HCT116 (cell line): ENCODE data around the gene MYO1G. TPM values are rescaled to one million over a fixed set of nuclear protein-coding genes. Genes with fewer than 3 reads are reported as not detected.

ENCODE experiments used
- ATAC-seq: fragments of 200-7000 bp; cut with Tn5 transposase; 2 replicates; pipeline ENCODE4 v1.9.1; 2020; ENCODE audit warnings: mild to moderate bottlenecking, moderate library complexity
- BruUV-seq: library from RNA; stranded (reverse); fragments of 400-500 nt; replicated peaks from 2 replicates; lab custom pipeline; 2021; lab: Mats Ljungman, UMichigan
- CTCF ChIA-PET: fragments of 300-600 bp; sonication (Branson Sonifier 250); formaldehyde crosslinking; loops from one replicate; lab custom pipeline; 2021; ENCODE audit warnings: antibody characterized with exemption; lab: Charles Lee
- POLR2A ChIA-PET: fragments of 300-600, 350-600 bp; sonication (Branson Sonifier 250); formaldehyde crosslinking; loops from one replicate; lab custom pipeline; 2021; ENCODE audit warnings: antibody characterized with exemption; lab: Charles Lee
- RAD21 ChIA-PET, 2 experiments: fragments of 300-600 bp; sonication (Branson Sonifier 250); formaldehyde crosslinking; loops; one replicate each; lab custom pipeline; 2023; ENCODE audit warnings: low total read pairs in 2 of 2; ENCODE audit not compliant: uncharacterized antibody in 2 of 2, unreplicated experiment in 2 of 2, low non-redundant PET in 1 of 2; lab: Charles Lee
- DNase-seq: peaks from one replicate; pipeline ENCODE4 v3.0.0-alpha.2; 2010; ENCODE audit warnings: low read depth, low spot score
- H2AFZ ChIP-seq: fragments of 200-600 bp; shearing (Covaris generic), sonication (generic); 2 replicates; pipeline ENCODE4 v1.6.1; 2017; ENCODE audit warnings: low read depth, mixed run types, mixed read lengths, antibody characterized with exemption, low read length; ENCODE audit not compliant: poor library complexity, severe bottlenecking
- H3K27ac ChIP-seq: 2 replicates; pipeline ENCODE4 v1.5.1; 2012; ENCODE audit warnings: low read depth, low read length
- H3K27me3 ChIP-seq: fragments of 200-600 bp; sonication (generic); 2 replicates; pipeline ENCODE4 v1.6.1; 2016; ENCODE audit warnings: mixed run types, low read length, mixed read lengths; ENCODE audit not compliant: insufficient read depth
- H3K36me3 ChIP-seq, 2 experiments: fragments of 200-500 bp in 1 of 2; fragments of 200-600 bp in 1 of 2; sonication (Bioruptor generic) in 1 of 2; sonication (generic) in 1 of 2; 2 replicates each; pipeline versions ENCODE4 v1.5.1 to v1.6.1; 2014 to 2016; ENCODE audit warnings: low read length in 2 of 2, inconsistent platforms in 1 of 2, mixed read lengths in 1 of 2, mixed run types in 1 of 2; ENCODE audit not compliant: insufficient read depth in 2 of 2, control insufficient read depth in 1 of 2
- H3K4me1 ChIP-seq, 2 experiments: fragments of 200-600 bp in 1 of 2; sonication (generic) in 1 of 2; 2 replicates each; pipeline versions ENCODE4 v1.5.1 to v1.6.1; 2012 to 2017; ENCODE audit warnings: low read length in 2 of 2, inconsistent platforms in 1 of 2, mild to moderate bottlenecking in 1 of 2, mixed read lengths in 1 of 2, mixed run types in 1 of 2, moderate library complexity in 1 of 2; ENCODE audit not compliant: insufficient read depth in 2 of 2, control insufficient read depth in 1 of 2
- H3K4me2 ChIP-seq: fragments of 200-600 bp; sonication (generic); 2 replicates; pipeline ENCODE4 v1.6.1; 2017; ENCODE audit warnings: mixed run types, low read length, mixed read lengths
- H3K4me3 ChIP-seq, 2 experiments: fragments of 200-600 bp in 1 of 2; sonication (generic) in 1 of 2; replicated peaks in 1 of 2; 2 replicates each; pipeline ENCODE4 v1.5.1; 2011 to 2016; ENCODE audit warnings: low read length in 2 of 2, control low read depth in 1 of 2, low read depth in 1 of 2, mild to moderate bottlenecking in 1 of 2, mixed read lengths in 1 of 2, mixed run types in 1 of 2
- H3K79me2 ChIP-seq: fragments of 200-600 bp; sonication (generic); 2 replicates; pipeline ENCODE4 v1.6.1; 2017; ENCODE audit warnings: mild to moderate bottlenecking, mixed run types, low read length, moderate library complexity, mixed read lengths; ENCODE audit not compliant: insufficient read depth
- H3K9ac ChIP-seq: fragments of 200-600 bp; sonication (generic); 2 replicates; pipeline ENCODE4 v1.6.1; 2016; ENCODE audit warnings: low read length, mixed read lengths
- H3K9me2 ChIP-seq: fragments of 200-600 bp; sonication (generic), shearing (Covaris generic); 2 replicates; pipeline ENCODE4 v1.6.1; 2017; ENCODE audit warnings: mixed run types, mild to moderate bottlenecking, moderate library complexity; ENCODE audit not compliant: insufficient read depth
- H3K9me3 ChIP-seq, 2 experiments: fragments of 200-500 bp in 1 of 2; fragments of 200-600 bp in 1 of 2; sonication (Bioruptor generic) in 1 of 2; sonication (generic) in 1 of 2; 2 replicates each; pipeline ENCODE4 v1.6.1; 2014 to 2017; ENCODE audit warnings: low read length in 2 of 2, mixed read lengths in 2 of 2, inconsistent platforms in 1 of 2, low read depth in 1 of 2, mild to moderate bottlenecking in 1 of 2, mixed run types in 1 of 2, moderate library complexity in 1 of 2; ENCODE audit not compliant: control insufficient read depth in 1 of 2, insufficient read depth in 1 of 2
- H4K20me1 ChIP-seq: fragments of 200-600 bp; sonication (generic), shearing (Covaris generic); 2 replicates; pipeline ENCODE4 v1.6.1; 2017; ENCODE audit warnings: mixed run types, mild to moderate bottlenecking, moderate library complexity; ENCODE audit not compliant: insufficient read depth
- CBX3 ChIP-seq: IDR thresholded peaks from 2 replicates; pipeline ENCODE4 v1.6.1; 2012; ENCODE audit warnings: low read depth
- ELF1 ChIP-seq: IDR thresholded peaks from 2 replicates; pipeline ENCODE4 v1.6.1; 2012; ENCODE audit warnings: low read depth, borderline replicate concordance
- EZH2phosphoT487 ChIP-seq: fragments of 200-600 bp; IDR thresholded peaks from 2 replicates; pipeline ENCODE4 v1.6.1; 2018; ENCODE audit warnings: antibody characterized with exemption, borderline replicate concordance
- FOSL1 ChIP-seq: IDR thresholded peaks from 2 replicates; pipeline ENCODE4 v1.6.1; 2012; ENCODE audit warnings: low read depth
- POLR2AphosphoS5 ChIP-seq: IDR thresholded peaks from 2 replicates; pipeline ENCODE4 v1.6.1; 2011; ENCODE audit warnings: mild to moderate bottlenecking, low read depth, low read length, moderate library complexity
- SRF ChIP-seq: IDR thresholded peaks from 2 replicates; pipeline ENCODE4 v1.6.1; 2012; ENCODE audit warnings: low read depth
- TCF7L2 ChIP-seq: IDR thresholded peaks from 2 replicates; pipeline ENCODE4 v1.7.0; 2011; ENCODE audit warnings: borderline replicate concordance, inconsistent platforms; ENCODE audit not compliant: insufficient read depth, insufficient read length; ENCODE audit errors: extremely low read depth
- ZNF274 ChIP-seq: fragments of 200-500 bp; sonication (Bioruptor generic); IDR thresholded peaks from 2 replicates; pipeline ENCODE4 v1.6.1; 2014; ENCODE audit warnings: mild to moderate bottlenecking, low read depth, low read length, inconsistent platforms
- intact Hi-C: fragments of 100-400 bp; cut with micrococcal nuclease; formaldehyde crosslinking; loops from 2 replicates; pipeline ENCODE4 v1.10.0; 2022
- total RNA-seq: library from RNA; stranded (reverse); gene quantifications from one replicate; pipeline ENCODE4 v1.2.1, GENCODE V29; 2021; ENCODE audit not compliant: unreplicated experiment
- TF ChIP-seq, protein P1 (sequence below): IDR thresholded peaks from 2 replicates; pipeline ENCODE4 v1.6.1; 2012; ENCODE audit warnings: low read depth
- TF ChIP-seq, protein P2 (sequence below): IDR thresholded peaks from 2 replicates; pipeline ENCODE4 v1.6.1; 2011; ENCODE audit warnings: mild to moderate bottlenecking, low read length, moderate library complexity; ENCODE audit not compliant: insufficient replicate concordance; ENCODE audit errors: extremely low read depth
- TF ChIP-seq, protein P3 (sequence below): IDR thresholded peaks from 2 replicates; pipeline ENCODE4 v1.6.1; 2012

Gene MYO1G
- total RNA-seq, 1 experiment from 2014 or later = 0.74 TPM

DNA sequence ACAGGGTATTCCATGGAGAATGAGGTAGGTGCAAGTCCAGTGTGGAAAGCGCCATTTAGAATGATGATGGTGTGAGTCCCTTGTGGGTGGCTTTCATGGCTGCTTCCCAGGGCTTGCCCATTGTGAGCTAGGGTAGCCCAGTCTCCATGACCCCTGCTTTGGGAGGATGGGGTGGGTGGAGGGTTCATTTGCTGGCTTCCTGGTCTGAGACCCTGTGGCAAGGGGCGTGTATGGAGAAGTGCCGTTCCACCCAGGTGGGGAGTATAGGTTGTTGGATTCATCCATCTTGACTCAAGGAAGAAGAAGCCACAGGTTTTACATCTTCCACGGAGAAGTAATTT is 48.9 kb upstream of the MYO1G start:
- intact Hi-C loops = no loop called here
- H3K36me3 ChIP-seq = no peaks in the 10 kb centered on the region
- no peak overlapping the region for H3K4me3 ChIP-seq
- no peak overlapping the region for H3K27ac ChIP-seq
- no peaks in the 10 kb centered on the region for H4K20me1 ChIP-seq
- ChIA-PET RAD21 (no interaction called here), POLR2A (interaction anchor here (0.6 kb wide), 1 partner anchor 209 kb away, joined by 3 read pairs; no protein-coding TSS in a partner anchor), CTCF (no interaction called here)
- H3K9ac ChIP-seq = no peak overlapping the region
- DNase-seq (no peak), ATAC-seq (no peak)
- no peaks in the 10 kb centered on the region for H3K4me1 ChIP-seq
- no peak overlapping the region for H3K4me2 ChIP-seq
- no peak for TF ChIP-seq CBX3
- TF ChIP-seq, protein P1, sequence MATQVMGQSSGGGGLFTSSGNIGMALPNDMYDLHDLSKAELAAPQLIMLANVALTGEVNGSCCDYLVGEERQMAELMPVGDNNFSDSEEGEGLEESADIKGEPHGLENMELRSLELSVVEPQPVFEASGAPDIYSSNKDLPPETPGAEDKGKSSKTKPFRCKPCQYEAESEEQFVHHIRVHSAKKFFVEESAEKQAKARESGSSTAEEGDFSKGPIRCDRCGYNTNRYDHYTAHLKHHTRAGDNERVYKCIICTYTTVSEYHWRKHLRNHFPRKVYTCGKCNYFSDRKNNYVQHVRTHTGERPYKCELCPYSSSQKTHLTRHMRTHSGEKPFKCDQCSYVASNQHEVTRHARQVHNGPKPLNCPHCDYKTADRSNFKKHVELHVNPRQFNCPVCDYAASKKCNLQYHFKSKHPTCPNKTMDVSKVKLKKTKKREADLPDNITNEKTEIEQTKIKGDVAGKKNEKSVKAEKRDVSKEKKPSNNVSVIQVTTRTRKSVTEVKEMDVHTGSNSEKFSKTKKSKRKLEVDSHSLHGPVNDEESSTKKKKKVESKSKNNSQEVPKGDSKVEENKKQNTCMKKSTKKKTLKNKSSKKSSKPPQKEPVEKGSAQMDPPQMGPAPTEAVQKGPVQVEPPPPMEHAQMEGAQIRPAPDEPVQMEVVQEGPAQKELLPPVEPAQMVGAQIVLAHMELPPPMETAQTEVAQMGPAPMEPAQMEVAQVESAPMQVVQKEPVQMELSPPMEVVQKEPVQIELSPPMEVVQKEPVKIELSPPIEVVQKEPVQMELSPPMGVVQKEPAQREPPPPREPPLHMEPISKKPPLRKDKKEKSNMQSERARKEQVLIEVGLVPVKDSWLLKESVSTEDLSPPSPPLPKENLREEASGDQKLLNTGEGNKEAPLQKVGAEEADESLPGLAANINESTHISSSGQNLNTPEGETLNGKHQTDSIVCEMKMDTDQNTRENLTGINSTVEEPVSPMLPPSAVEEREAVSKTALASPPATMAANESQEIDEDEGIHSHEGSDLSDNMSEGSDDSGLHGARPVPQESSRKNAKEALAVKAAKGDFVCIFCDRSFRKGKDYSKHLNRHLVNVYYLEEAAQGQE = no peak
- no peak for TF ChIP-seq ELF1
- H2AFZ ChIP-seq = no peak overlapping the region
- H3K9me2 ChIP-seq = no peaks in the 10 kb centered on the region
- H3K27me3 ChIP-seq = no peaks in the 10 kb centered on the region
- H3K9me3 ChIP-seq = 0 out of 4 replicates have a peak, but pooled peaks cover 0 to 3% of the 10 kb centered on the region in 2 experiments
- H3K79me2 ChIP-seq = peaks cover 22% of the 10 kb centered on the region; the same call in 1 of the 2 replicates
- BruUV-seq = no TSS peak

DNA sequence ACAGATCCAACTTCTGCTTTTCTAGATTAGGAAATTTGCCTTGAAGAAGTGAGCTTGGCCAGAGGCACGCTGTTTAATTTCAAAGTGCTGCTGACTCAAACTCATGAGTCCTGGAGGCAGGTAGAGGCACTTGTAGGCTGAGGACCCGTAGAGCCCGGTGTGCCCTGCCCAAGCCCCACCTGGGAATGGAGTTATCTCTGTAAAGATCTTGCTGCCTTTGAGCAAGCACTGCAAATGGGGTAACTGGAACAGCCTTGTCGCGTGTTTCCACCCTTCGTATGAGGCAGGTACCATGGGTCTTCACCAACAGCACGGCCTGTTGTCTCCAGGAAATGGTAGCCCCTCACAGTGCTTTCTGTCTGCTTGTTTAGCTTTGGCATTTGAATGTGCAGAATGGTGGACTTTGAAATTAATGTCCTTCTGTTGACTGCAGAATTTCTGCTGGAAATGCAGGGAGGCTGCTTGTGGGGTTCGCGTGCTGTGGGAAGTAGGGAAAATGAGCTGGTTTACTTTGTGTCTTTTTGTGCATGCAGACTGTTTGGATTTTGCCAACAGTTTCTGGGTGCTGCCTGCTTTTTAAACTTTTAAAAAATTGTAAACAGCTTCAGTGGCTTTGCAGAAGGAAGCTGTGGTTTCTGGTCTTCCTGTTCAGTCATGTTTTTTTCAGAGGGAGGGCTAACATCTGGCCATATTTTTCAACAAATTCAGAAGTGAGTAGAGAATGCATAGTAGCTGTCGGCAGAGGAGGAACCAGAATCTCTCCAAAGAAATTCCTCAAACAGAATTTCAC is 48.4 kb upstream of the MYO1G start:
- Histone ChIP-seq H3K9me2 (no peaks in the 10 kb centered on the region), H3K4me2 (no peak overlapping the region), H3K4me1 (no peaks in the 10 kb centered on the region), H3K9me3 (0 out of 4 replicates have a peak, but pooled peaks cover 0 to 3% of the 10 kb centered on the region in 2 experiments), H3K79me2 (peaks cover 22% of the 10 kb centered on the region; the same call in 1 of the 2 replicates), H3K27ac (no peak overlapping the region), H3K36me3 (no peaks in the 10 kb centered on the region), H3K9ac (no peak overlapping the region), H3K4me3 (no peak overlapping the region), H3K27me3 (no peaks in the 10 kb centered on the region), H4K20me1 (no peaks in the 10 kb centered on the region), H2AFZ (no peak overlapping the region)
- DNase-seq (no peak), ATAC-seq (no peak)
- no peak for TF ChIP-seq EZH2phosphoT487
- TF ChIP-seq, protein P2, sequence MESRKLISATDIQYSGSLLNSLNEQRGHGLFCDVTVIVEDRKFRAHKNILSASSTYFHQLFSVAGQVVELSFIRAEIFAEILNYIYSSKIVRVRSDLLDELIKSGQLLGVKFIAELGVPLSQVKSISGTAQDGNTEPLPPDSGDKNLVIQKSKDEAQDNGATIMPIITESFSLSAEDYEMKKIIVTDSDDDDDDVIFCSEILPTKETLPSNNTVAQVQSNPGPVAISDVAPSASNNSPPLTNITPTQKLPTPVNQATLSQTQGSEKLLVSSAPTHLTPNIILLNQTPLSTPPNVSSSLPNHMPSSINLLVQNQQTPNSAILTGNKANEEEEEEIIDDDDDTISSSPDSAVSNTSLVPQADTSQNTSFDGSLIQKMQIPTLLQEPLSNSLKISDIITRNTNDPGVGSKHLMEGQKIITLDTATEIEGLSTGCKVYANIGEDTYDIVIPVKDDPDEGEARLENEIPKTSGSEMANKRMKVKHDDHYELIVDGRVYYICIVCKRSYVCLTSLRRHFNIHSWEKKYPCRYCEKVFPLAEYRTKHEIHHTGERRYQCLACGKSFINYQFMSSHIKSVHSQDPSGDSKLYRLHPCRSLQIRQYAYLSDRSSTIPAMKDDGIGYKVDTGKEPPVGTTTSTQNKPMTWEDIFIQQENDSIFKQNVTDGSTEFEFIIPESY = no peak
- TF ChIP-seq SRF = no peak
- TF ChIP-seq FOSL1 = no peak
- TF ChIP-seq TCF7L2 = no peak
- TF ChIP-seq, protein P3, sequence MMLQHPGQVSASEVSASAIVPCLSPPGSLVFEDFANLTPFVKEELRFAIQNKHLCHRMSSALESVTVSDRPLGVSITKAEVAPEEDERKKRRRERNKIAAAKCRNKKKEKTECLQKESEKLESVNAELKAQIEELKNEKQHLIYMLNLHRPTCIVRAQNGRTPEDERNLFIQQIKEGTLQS = no peak
- TF ChIP-seq ZNF274 = no peak
- TF ChIP-seq POLR2AphosphoS5 = no peak
- TF ChIP-seq CBX3 = no peak
- RAD21 ChIA-PET = no interaction called here
- POLR2A ChIA-PET = interaction anchor here (0.6 kb wide), 1 partner anchor 208 kb away, joined by 3 read pairs; no protein-coding TSS in a partner anchor
- CTCF ChIA-PET = no interaction called here
- no TSS peak for BruUV-seq
- intact Hi-C loops = no loop called here
